T-helper 22 cell (primary cell): ENCODE measurements around the gene DACH1.

Experiments used
- DNase-seq: peaks from one replicate; pipeline ENCODE4 v3.0.0-alpha.2; 2020; ENCODE audit warnings: low read depth

Gene DACH1

GRCh38 chr13:71702253-71702652, 164.8 kb downstream of the DACH1 start:
- no peak for DNase-seq

GRCh38 chr13:71701741-71702140, 165.3 kb downstream of the DACH1 start:
- DNase-seq = no peak

GRCh38 chr13:71699342-71699741, 167.7 kb downstream of the DACH1 start:
- no peak for DNase-seq

GRCh38 chr13:71695662-71696061, 171.3 kb downstream of the DACH1 start:
- no peak for DNase-seq

GRCh38 chr13:71685072-71685471, 181.9 kb downstream of the DACH1 start:
- DNase-seq = no peak

GRCh38 chr13:71681901-71682613, 184.9 kb downstream of the DACH1 start:
- DNase-seq = no peak

GRCh38 chr13:71677124-71677523, 189.9 kb downstream of the DACH1 start:
- DNase-seq = no peak

GRCh38 chr13:71672512-71672911, 194.5 kb downstream of the DACH1 start:
- DNase-seq = no peak

- no peak for DNase-seq
Observed at GRCh38 chr13:71663431-71663830, 203.6 kb downstream of the DACH1 start.

- no peak for DNase-seq
Observed at GRCh38 chr13:71661921-71662320, 205.1 kb downstream of the DACH1 start.

GRCh38 chr13:71659404-71659803, 207.6 kb downstream of the DACH1 start:
- no peak for DNase-seq

- no peak for DNase-seq
Observed at GRCh38 chr13:71645467-71645866, 221.5 kb downstream of the DACH1 start.

GRCh38 chr13:71644579-71644978, 222.4 kb downstream of the DACH1 start:
- no peak for DNase-seq

- no peak for DNase-seq
Observed at GRCh38 chr13:71643448-71643860, 223.6 kb downstream of the DACH1 start.

GRCh38 chr13:71638751-71639150, 228.3 kb downstream of the DACH1 start:
- DNase-seq = no peak

- no peak for DNase-seq
Observed at GRCh38 chr13:71634602-71635443, 232.2 kb downstream of the DACH1 start.

- DNase-seq = no peak
Observed at GRCh38 chr13:71634182-71634581, 232.8 kb downstream of the DACH1 start.

- no peak for DNase-seq
Observed at GRCh38 chr13:71632721-71633120, 234.3 kb downstream of the DACH1 start.

- DNase-seq = no peak
Observed at GRCh38 chr13:71632206-71632605, 234.8 kb downstream of the DACH1 start.

GRCh38 chr13:71629167-71629566, 237.8 kb downstream of the DACH1 start:
- no peak for DNase-seq

GRCh38 chr13:71626421-71627117, 240.4 kb downstream of the DACH1 start:
- DNase-seq = no peak

- DNase-seq = no peak
Observed at GRCh38 chr13:71625694-71626093, 241.3 kb downstream of the DACH1 start.
